ENCODE data around the gene PRKN.

Gene PRKN

DNA sequence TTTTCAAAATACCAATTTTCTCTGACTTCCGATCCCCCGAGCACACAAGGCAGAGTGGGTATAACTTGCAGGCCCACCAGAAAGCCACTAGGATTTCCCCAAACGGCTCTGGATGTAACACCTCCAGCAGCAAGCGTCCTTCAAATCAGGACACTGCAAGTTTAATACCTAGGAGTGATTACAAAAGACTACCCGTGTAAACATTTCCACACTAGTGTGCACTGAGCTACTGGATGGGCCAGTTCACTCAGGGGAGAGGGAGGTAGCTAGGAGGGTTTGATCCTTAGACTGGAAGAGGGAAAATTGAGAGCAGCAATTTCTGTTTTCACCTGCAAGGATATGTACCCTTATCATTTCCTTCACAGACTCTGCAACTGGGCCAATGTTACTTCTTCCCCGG is 1361.9 kb downstream of the PRKN start:
- Histone ChIP-seq H3K4me3 (ENCODE audit: insufficient read depth, low read depth, low read length, poor library complexity, severe bottlenecking) (no peak overlapping the region), H3K9me3 (ENCODE audit: control insufficient read depth, low read length) (no peaks in the 10 kb centered on the region), H3K27me3 (replicated peaks; ENCODE audit: control insufficient read depth, insufficient read depth, low read length, poor library complexity, severe bottlenecking) (no peaks in the 10 kb centered on the region), H3K36me3 (ENCODE audit: control insufficient read depth, insufficient read depth, low read length) (no peaks in the 10 kb centered on the region), H3K27ac (ENCODE audit: insufficient read depth, low read length, poor library complexity, severe bottlenecking) (no peak overlapping the region), H3K4me1 (ENCODE audit: control insufficient read depth, insufficient read depth, low read length, poor library complexity, severe bottlenecking) (no peaks in the 10 kb centered on the region)
- no peak for DNase-seq

DNA sequence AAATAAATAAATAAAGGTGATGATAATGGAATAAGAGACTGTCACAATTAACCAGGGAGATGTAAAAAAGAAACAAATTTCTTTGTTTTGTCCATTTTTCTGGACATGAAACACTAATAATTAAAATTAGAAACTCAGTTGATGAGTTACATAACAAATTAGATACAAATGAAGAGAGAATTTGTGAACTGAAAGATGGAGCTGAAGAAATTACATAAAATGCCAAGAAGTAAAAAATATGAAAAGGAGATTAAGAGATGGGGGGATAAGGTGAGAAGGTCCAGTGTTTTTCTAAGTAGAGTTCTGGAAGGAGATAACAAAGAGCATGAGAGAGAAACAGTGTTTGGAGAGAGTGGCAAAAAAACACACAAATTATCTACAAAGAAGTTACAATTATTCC is 1364.3 kb downstream of the PRKN start:
- no peak overlapping the region for H3K4me3 ChIP-seq (ENCODE audit: insufficient read depth, low read depth, low read length, poor library complexity, severe bottlenecking)
- no peaks in the 10 kb centered on the region for H3K9me3 ChIP-seq (ENCODE audit: control insufficient read depth, low read length)
- no peak for DNase-seq
- H3K27me3 ChIP-seq (replicated peaks; ENCODE audit: control insufficient read depth, insufficient read depth, low read length, poor library complexity, severe bottlenecking), result no peaks in the 10 kb centered on the region
- no peaks in the 10 kb centered on the region for H3K4me1 ChIP-seq (ENCODE audit: control insufficient read depth, insufficient read depth, low read length, poor library complexity, severe bottlenecking)
- H3K36me3 ChIP-seq (ENCODE audit: control insufficient read depth, insufficient read depth, low read length), result no peaks in the 10 kb centered on the region
- no peak overlapping the region for H3K27ac ChIP-seq (ENCODE audit: insufficient read depth, low read length, poor library complexity, severe bottlenecking)

DNA sequence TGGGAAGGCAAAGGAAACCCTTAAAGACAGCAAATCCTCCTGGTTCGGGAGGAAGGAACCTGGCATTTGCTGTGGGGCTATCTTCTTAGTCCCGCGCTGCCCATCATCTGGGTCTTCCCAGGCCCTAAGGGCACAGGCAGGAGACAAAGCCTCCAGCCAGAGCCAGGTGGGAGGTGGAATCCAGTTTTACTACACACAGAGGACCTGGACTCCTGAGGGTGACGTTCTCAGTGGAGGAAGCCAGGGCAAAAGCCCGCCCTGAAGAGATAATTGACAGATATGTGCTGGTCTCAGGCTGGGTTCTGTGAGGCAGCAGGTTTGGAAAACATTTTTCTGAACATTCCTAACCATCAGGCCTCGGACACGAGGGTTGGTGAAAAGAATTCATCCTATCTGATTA is 1365.3 kb downstream of the PRKN start:
- no peak overlapping the region for H3K4me3 ChIP-seq (ENCODE audit: insufficient read depth, low read depth, low read length, poor library complexity, severe bottlenecking)
- no peaks in the 10 kb centered on the region for H3K9me3 ChIP-seq (ENCODE audit: control insufficient read depth, low read length)
- DNase-seq, result no peak
- no peaks in the 10 kb centered on the region for H3K4me1 ChIP-seq (ENCODE audit: control insufficient read depth, insufficient read depth, low read length, poor library complexity, severe bottlenecking)
- no peak overlapping the region for H3K27ac ChIP-seq (ENCODE audit: insufficient read depth, low read length, poor library complexity, severe bottlenecking)
- H3K36me3 ChIP-seq (ENCODE audit: control insufficient read depth, insufficient read depth, low read length), result no peaks in the 10 kb centered on the region
- no peaks in the 10 kb centered on the region for H3K27me3 ChIP-seq (replicated peaks; ENCODE audit: control insufficient read depth, insufficient read depth, low read length, poor library complexity, severe bottlenecking)

DNA sequence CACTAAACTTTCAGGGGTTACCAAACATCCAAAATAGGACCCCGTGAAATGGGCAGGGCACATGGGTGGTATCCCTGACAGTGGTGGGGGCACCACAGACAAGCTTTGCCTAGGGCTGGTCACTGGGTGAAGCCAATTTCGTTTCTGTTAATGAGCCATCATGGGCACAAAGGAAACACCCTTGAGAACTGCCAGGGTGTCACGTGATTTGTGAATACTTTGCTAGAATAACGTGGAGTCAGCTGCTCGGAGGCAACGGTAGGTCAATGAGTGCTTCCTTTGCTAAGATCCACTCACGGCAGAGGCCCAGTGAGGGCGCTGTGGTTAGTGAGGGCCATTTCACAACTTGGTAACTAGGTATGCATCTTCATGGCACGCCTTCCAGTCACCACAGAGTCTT is 1366.0 kb downstream of the PRKN start:
- no peak for DNase-seq
- no peaks in the 10 kb centered on the region for H3K36me3 ChIP-seq (ENCODE audit: control insufficient read depth, insufficient read depth, low read length)
- H3K9me3 ChIP-seq (ENCODE audit: control insufficient read depth, low read length), result no peaks in the 10 kb centered on the region
- H3K27ac ChIP-seq (ENCODE audit: insufficient read depth, low read length, poor library complexity, severe bottlenecking), result no peak overlapping the region
- H3K27me3 ChIP-seq (replicated peaks; ENCODE audit: control insufficient read depth, insufficient read depth, low read length, poor library complexity, severe bottlenecking), result no peaks in the 10 kb centered on the region
- no peaks in the 10 kb centered on the region for H3K4me1 ChIP-seq (ENCODE audit: control insufficient read depth, insufficient read depth, low read length, poor library complexity, severe bottlenecking)
- no peak overlapping the region for H3K4me3 ChIP-seq (ENCODE audit: insufficient read depth, low read depth, low read length, poor library complexity, severe bottlenecking)

DNA sequence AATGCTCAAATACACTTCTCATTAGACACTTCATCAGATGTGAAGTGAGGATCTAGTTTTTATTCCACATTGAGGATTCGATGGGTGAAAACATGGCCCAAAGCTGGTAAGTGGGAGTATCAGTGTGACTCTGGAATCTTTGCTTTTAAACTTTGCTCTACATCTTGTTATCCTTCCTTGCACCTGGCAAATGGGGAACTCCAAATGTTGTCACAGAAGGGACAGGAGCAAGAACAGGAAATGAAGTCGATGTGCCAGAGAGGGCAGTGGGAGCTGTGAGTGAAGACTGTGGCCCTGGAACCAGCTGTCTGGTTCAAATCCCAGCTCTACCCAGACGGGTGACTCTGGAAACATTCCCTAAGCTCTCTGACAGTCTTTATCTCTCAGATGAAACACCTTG is 1367.0 kb downstream of the PRKN start:
- Histone ChIP-seq H3K36me3 (ENCODE audit: control insufficient read depth, insufficient read depth, low read length) (no peaks in the 10 kb centered on the region), H3K4me1 (ENCODE audit: control insufficient read depth, insufficient read depth, low read length, poor library complexity, severe bottlenecking) (no peaks in the 10 kb centered on the region), H3K27ac (ENCODE audit: insufficient read depth, low read length, poor library complexity, severe bottlenecking) (no peak overlapping the region), H3K27me3 (replicated peaks; ENCODE audit: control insufficient read depth, insufficient read depth, low read length, poor library complexity, severe bottlenecking) (no peaks in the 10 kb centered on the region), H3K4me3 (ENCODE audit: insufficient read depth, low read depth, low read length, poor library complexity, severe bottlenecking) (no peak overlapping the region), H3K9me3 (ENCODE audit: control insufficient read depth, low read length) (no peaks in the 10 kb centered on the region)
- DNase-seq, result no peak

DNA sequence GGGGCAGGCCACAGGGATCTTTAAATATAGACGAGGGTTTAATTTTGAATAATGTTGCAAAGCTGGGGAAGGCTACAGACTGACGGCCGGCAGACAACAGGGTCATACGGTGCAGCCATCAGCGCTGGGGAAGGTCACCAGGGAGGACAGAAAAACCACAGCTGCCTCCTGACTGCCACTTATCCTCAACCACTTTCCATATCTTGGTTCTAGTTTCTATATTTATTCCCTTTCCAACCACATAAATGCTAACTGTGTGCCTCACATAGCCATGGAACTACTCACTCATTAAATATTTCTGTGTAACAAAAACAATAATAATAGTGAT is 1368.0 kb downstream of the PRKN start:
- DNase-seq, result no peak
- H3K9me3 ChIP-seq (ENCODE audit: control insufficient read depth, low read length), result no peaks in the 10 kb centered on the region

DNA sequence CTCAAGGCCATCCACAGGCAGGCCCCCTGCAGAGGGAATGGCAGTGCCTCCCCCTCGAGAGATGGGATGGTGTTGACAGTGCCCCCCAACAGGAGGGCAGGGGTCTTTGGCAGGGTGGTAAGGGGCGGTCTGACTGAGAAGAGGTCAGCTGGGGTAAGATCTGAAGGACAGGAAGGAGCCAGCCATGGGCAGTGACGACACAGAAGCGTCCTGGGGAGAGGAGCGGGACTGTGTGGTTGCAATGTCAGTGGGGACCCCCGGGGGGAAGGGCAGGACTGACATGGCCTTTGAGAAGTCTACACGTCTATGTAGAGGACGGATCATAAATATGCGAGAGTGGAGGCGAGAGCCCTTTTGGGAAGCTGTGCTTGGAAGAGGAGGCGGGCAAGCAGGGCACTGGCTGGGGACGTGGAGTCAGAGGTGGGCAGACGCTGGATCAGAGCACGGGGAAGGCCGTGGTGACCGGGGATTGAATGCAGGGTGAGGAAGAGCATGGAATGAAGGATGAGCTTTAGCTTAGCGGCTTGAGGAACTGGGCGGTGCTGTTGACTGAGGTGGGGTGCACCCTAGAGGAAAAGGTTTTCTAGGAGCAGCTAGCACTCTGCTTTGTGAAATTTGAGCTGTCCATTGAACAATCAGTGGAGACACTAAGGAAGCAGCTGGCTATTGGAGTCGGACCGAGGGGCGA is 1371.3 kb downstream of the PRKN start:
- no peaks in the 10 kb centered on the region for H3K4me1 ChIP-seq (ENCODE audit: control insufficient read depth, insufficient read depth, low read length, poor library complexity, severe bottlenecking)
- no peak overlapping the region for H3K27ac ChIP-seq (ENCODE audit: insufficient read depth, low read length, poor library complexity, severe bottlenecking)
- no peaks in the 10 kb centered on the region for H3K36me3 ChIP-seq (ENCODE audit: control insufficient read depth, insufficient read depth, low read length)
- H3K9me3 ChIP-seq (ENCODE audit: control insufficient read depth, low read length), result no peaks in the 10 kb centered on the region
- H3K4me3 ChIP-seq (ENCODE audit: insufficient read depth, low read depth, low read length, poor library complexity, severe bottlenecking), result no peak overlapping the region
- no peaks in the 10 kb centered on the region for H3K27me3 ChIP-seq (replicated peaks; ENCODE audit: control insufficient read depth, insufficient read depth, low read length, poor library complexity, severe bottlenecking)
- DNase-seq, result no peak

More for the DNA sequence above, 1368.0 kb downstream of the PRKN start:
- Histone ChIP-seq H3K36me3 (ENCODE audit: control insufficient read depth, insufficient read depth, low read length) (no peaks in the 10 kb centered on the region), H3K27me3 (replicated peaks; ENCODE audit: control insufficient read depth, insufficient read depth, low read length, poor library complexity, severe bottlenecking) (no peaks in the 10 kb centered on the region), H3K4me3 (ENCODE audit: insufficient read depth, low read depth, low read length, poor library complexity, severe bottlenecking) (no peak overlapping the region), H3K4me1 (ENCODE audit: control insufficient read depth, insufficient read depth, low read length, poor library complexity, severe bottlenecking) (no peaks in the 10 kb centered on the region), H3K27ac (ENCODE audit: insufficient read depth, low read length, poor library complexity, severe bottlenecking) (no peak overlapping the region)

DNA sequence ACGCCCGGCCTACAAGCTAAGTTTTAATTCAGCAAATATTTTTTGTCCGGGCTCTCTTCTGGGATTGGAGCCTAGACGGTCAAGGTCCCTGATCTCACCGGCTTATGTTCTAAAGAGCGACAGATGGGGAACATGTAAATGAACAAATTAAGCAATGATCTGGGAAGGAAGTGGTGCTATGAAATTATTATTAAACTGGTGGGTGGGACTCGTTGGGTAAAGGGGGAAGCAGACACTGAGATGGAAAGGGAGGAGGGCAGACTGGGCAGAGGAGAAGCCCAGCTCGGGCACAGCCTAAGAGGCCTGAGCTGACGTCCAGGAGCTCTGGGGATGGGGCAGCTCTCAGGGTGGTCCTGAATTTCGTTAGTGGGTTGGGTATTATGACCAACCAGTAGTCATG is 1371.9 kb downstream of the PRKN start:
- H3K4me1 ChIP-seq (ENCODE audit: control insufficient read depth, insufficient read depth, low read length, poor library complexity, severe bottlenecking), result no peaks in the 10 kb centered on the region
- no peaks in the 10 kb centered on the region for H3K36me3 ChIP-seq (ENCODE audit: control insufficient read depth, insufficient read depth, low read length)
- H3K4me3 ChIP-seq (ENCODE audit: insufficient read depth, low read depth, low read length, poor library complexity, severe bottlenecking), result no peak overlapping the region
- no peak for DNase-seq
- no peaks in the 10 kb centered on the region for H3K27me3 ChIP-seq (replicated peaks; ENCODE audit: control insufficient read depth, insufficient read depth, low read length, poor library complexity, severe bottlenecking)
- H3K9me3 ChIP-seq (ENCODE audit: control insufficient read depth, low read length), result no peaks in the 10 kb centered on the region
- H3K27ac ChIP-seq (ENCODE audit: insufficient read depth, low read length, poor library complexity, severe bottlenecking), result no peak overlapping the region

DNA sequence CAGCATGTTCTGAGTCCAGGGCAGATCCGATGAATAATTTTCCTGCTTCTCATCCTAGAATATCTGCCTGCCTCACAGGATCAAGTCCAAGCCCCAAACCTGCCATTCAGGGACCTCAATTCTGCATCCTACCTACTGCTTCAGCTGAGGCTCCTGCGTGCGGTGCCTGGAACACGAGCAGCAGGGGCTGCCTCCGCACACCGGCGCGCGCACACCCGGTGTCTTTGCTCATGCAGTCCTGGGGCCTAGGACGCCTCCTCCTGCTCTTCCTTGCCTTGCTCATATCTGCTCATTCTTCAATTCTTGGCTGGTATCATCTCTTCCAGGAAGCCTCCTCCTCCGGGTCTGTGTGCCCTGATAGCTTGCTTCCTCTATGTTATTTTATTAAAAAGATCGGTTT is 1372.6 kb downstream of the PRKN start:
- Histone ChIP-seq H3K27me3 (replicated peaks; ENCODE audit: control insufficient read depth, insufficient read depth, low read length, poor library complexity, severe bottlenecking) (no peaks in the 10 kb centered on the region), H3K36me3 (ENCODE audit: control insufficient read depth, insufficient read depth, low read length) (no peaks in the 10 kb centered on the region), H3K27ac (ENCODE audit: insufficient read depth, low read length, poor library complexity, severe bottlenecking) (no peak overlapping the region), H3K4me3 (ENCODE audit: insufficient read depth, low read depth, low read length, poor library complexity, severe bottlenecking) (no peak overlapping the region), H3K9me3 (ENCODE audit: control insufficient read depth, low read length) (no peaks in the 10 kb centered on the region), H3K4me1 (ENCODE audit: control insufficient read depth, insufficient read depth, low read length, poor library complexity, severe bottlenecking) (no peaks in the 10 kb centered on the region)
- no peak for DNase-seq

DNA sequence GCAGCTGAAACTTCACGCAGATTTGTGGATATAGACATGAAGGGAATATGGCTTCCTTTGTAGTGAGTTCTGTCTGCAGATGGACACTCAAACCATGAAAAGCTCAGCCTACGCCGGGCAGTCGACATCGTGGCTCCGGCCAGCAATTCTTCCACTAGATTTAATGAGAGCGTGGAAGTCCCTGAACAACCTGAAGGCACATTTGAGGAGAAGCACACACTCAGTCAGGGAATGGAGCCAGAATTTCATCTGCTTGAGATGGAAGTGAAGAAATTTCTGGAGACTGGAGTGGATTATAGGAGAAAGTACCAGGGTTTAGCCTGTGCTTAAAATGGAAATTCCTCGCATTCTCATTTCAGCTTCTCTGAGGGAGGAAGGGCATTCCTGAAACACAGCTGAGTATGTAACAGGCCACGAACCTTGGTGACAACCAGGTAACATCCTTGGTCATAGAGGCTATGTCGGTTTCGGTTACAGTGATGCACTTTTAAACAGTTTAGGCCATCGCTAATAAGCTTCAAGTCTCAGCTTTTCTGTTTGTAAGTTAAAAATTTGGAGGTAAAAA is 1373.2 kb downstream of the PRKN start:
- Histone ChIP-seq H3K27me3 (replicated peaks; ENCODE audit: control insufficient read depth, insufficient read depth, low read length, poor library complexity, severe bottlenecking) (no peaks in the 10 kb centered on the region), H3K36me3 (ENCODE audit: control insufficient read depth, insufficient read depth, low read length) (no peaks in the 10 kb centered on the region), H3K27ac (ENCODE audit: insufficient read depth, low read length, poor library complexity, severe bottlenecking) (no peak overlapping the region), H3K4me1 (ENCODE audit: control insufficient read depth, insufficient read depth, low read length, poor library complexity, severe bottlenecking) (no peaks in the 10 kb centered on the region), H3K4me3 (ENCODE audit: insufficient read depth, low read depth, low read length, poor library complexity, severe bottlenecking) (no peak overlapping the region), H3K9me3 (ENCODE audit: control insufficient read depth, low read length) (no peaks in the 10 kb centered on the region)
- DNase-seq, result no peak

Measured in effector memory CD4-positive, alpha-beta T cell (primary cell).